C4-2B (cell line): ENCODE data around the gene STXBP5L.

Experiments used
- ZFX ChIP-seq: fragments of 450-650 bp; IDR thresholded peaks from 2 replicates; pipeline ENCODE4 v1.6.1; 2017
- TF ChIP-seq, protein P1 (sequence below): fragments of 450-650 bp; conservative IDR thresholded peaks from 2 replicates; pipeline ENCODE4 v1.5.1; 2017; ENCODE audit warnings: mild to moderate bottlenecking

DNA sequence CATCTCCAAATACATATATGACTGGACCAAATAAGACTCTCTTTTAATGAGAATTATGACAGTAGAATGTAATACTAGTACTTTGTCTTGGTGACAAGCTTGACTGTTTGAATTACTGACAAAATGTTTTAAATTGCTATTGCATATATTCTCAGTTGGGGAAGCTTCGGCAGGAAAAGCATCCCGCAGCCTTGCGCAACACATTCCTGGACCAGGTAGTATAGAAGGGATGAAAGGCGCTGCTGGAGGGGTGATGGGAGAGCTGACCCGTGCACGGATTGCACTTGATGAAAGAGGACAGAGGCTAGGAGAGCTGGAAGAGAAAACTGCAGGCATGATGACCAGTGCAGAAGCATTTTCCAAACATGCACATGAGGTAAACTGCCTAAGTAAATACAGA lies 510.2 kb downstream of the STXBP5L start:
- no peak for TF ChIP-seq ZFX
- TF ChIP-seq, protein P1, sequence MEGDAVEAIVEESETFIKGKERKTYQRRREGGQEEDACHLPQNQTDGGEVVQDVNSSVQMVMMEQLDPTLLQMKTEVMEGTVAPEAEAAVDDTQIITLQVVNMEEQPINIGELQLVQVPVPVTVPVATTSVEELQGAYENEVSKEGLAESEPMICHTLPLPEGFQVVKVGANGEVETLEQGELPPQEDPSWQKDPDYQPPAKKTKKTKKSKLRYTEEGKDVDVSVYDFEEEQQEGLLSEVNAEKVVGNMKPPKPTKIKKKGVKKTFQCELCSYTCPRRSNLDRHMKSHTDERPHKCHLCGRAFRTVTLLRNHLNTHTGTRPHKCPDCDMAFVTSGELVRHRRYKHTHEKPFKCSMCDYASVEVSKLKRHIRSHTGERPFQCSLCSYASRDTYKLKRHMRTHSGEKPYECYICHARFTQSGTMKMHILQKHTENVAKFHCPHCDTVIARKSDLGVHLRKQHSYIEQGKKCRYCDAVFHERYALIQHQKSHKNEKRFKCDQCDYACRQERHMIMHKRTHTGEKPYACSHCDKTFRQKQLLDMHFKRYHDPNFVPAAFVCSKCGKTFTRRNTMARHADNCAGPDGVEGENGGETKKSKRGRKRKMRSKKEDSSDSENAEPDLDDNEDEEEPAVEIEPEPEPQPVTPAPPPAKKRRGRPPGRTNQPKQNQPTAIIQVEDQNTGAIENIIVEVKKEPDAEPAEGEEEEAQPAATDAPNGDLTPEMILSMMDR, result no peak
